ENCODE data around the gene RAD18.

DNA sequence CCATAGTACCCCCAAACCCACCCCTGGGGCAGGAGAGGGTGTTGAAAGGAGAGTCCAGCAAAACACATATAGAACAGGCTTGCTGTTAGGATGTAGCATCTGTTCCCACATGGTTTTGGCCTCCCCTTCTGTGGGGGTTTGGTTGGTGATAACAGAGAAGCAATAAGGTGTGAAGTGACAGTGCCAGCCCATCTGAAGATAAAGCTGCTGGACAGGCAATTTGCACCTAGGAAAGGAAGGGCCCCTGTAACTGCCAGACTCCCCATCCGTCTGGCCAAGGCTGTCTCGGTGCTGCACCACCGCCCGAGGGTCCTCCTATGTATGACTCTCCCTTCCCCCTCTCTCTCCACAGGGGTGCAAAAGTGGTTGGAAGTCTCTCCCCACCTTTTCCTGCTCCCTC, 99.4 kb downstream of the RAD18 start:
- no peak for TF ChIP-seq EZH2 (IDR thresholded peaks at IDR 0.05; ENCODE audit: borderline replicate concordance, low read depth, low read length, poor library complexity, severe bottlenecking)
- TF ChIP-seq, protein P1, sequence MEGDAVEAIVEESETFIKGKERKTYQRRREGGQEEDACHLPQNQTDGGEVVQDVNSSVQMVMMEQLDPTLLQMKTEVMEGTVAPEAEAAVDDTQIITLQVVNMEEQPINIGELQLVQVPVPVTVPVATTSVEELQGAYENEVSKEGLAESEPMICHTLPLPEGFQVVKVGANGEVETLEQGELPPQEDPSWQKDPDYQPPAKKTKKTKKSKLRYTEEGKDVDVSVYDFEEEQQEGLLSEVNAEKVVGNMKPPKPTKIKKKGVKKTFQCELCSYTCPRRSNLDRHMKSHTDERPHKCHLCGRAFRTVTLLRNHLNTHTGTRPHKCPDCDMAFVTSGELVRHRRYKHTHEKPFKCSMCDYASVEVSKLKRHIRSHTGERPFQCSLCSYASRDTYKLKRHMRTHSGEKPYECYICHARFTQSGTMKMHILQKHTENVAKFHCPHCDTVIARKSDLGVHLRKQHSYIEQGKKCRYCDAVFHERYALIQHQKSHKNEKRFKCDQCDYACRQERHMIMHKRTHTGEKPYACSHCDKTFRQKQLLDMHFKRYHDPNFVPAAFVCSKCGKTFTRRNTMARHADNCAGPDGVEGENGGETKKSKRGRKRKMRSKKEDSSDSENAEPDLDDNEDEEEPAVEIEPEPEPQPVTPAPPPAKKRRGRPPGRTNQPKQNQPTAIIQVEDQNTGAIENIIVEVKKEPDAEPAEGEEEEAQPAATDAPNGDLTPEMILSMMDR (conservative IDR thresholded peaks at IDR 0.05; ENCODE audit: low read depth, low read length) = no peak
